Adrenal gland (tissue), 5 donors: ENCODE results near the gene CLSTN1.

Source experiments
- CTCF ChIP-seq, 6 experiments: fragments of 450-650 bp in 4 of 6; fragments of 200-600 bp in 2 of 6; sonication (generic) in 1 of 6; IDR thresholded peaks; 1 replicate in 5 of 6; 2 replicates in 1 of 6; pipeline versions ENCODE4 v1.5.1 to v1.8.0; 2016 to 2021; ENCODE audit warnings: antibody characterized with exemption in 6 of 6, mild to moderate bottlenecking in 2 of 6, moderate library complexity in 1 of 6
- POLR2A ChIP-seq, 2 donors: fragments of 450-650 bp; IDR thresholded peaks; one replicate each; pipeline ENCODE4 v1.6.1; 2017; ENCODE audit warnings: antibody characterized with exemption in 2 of 2, mild to moderate bottlenecking in 2 of 2, moderate library complexity in 1 of 2
- donor health status: DM: no; HTN: no; CAD: no.

DNA sequence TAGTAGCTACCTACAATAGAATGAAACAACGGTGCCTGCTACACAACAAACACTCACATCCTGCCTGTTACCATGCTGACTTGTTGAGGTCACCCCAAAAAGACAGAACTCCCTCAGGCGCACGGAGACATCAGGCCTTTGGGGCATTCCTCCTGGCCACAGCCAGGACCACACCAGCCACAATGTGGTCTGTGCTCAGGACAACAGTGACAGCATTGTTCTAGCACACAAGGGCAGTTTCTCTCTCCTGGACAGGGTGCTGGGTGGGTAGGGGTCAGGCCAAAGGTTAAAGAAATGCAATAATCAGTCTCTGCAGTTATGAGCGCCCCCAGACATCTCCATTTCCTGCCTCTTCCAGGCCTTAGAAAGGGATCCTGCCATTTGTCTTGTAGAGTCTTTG lies 46.8 kb upstream of the CLSTN1 start:
- TF ChIP-seq CTCF (IDR thresholded peaks at IDR 0.05) (no peak), POLR2A (IDR thresholded peaks at IDR 0.05) (no peak)
